Measurements from ENCODE around the gene DUSP6. TPM values are rescaled to one million over a fixed set of nuclear protein-coding genes. Genes with fewer than 3 reads are reported as not detected.
A peak's percentile ranks its signal among the peaks of the same experiment; 100 is the strongest.

DUSP6 gene
- total and polyA plus RNA-seq, 3 experiments from 2014 or later: 3.8 to 24.8 (median 23.4) TPM

DNA sequence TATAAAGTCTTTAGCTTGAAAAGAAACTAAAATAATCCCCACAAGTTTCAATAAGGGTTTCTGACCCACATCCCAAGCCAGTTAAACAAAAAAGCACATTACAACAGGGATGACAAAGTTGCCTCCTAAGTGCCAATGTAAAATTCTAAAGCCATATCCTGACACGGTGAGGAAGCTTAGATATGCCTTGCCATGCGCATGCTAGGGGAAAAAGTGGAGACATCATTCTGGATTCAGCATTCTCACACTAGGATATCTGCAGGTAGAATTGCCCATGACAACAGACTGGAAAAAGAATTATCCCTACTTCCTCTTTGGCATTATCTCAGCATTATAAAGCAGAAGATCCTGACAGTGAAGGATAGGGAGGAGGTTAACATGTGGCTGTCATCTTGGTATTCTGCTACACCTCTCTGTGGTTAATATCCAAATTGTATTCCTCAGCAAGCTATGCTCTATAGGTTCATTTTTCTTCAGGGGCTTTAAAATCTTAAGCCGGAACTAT is 4.9 kb downstream of the DUSP6 start:
- H3K9me3 Mint-ChIP-seq: no peaks in the 10 kb centered on the region
- peak overlapping the region in 5 of 7 donors; percentile 26 to 88 (median 81) for H3K4me3 Mint-ChIP-seq
- peaks cover 0 to 2% (median 0%) of the 10 kb centered on the region in 3 donors for H3K36me3 Mint-ChIP-seq
- Histone ChIP-seq H3K4me1 (ENCODE audit: insufficient read depth, low read length) (peaks cover 35% of the 10 kb centered on the region), H3K27ac (ENCODE audit: low read depth, low read length) (no peak overlapping the region), H3K9me3 (ENCODE audit: low read length) (no peaks in the 10 kb centered on the region), H3K36me3 (ENCODE audit: insufficient read depth, low read length) (no peaks in the 10 kb centered on the region), H3K27me3 (ENCODE audit: insufficient read depth, low read length, poor library complexity, severe bottlenecking) (no peaks in the 10 kb centered on the region), H3K4me3 (ENCODE audit: low read length) (no peak overlapping the region)
- H3K27me3 Mint-ChIP-seq: no peaks in the 10 kb centered on the region
- no peak overlapping the region for H3K27ac Mint-ChIP-seq
- no peak for DNase-seq
- peaks cover 52 to 67% (median 66%) of the 10 kb centered on the region in 3 donors for H3K4me1 Mint-ChIP-seq
- ChIA-PET POLR2A (interaction anchor here (0.8 kb wide), 1 partner anchor 14 kb away, joined by 13 read pairs; no protein-coding TSS in a partner anchor), CTCF (interaction anchor here (1.1 to 1.2 kb wide), 2 partner anchors 123 to 328 kb away, joined by 3 read pairs; no protein-coding TSS in a partner anchor)

GRCh38 chr12:89346741-89347324 is 5.5 kb downstream of the DUSP6 start:
- Histone ChIP-seq H3K36me3 (ENCODE audit: insufficient read depth, low read length) (no peaks in the 10 kb centered on the region), H3K9me3 (ENCODE audit: low read length) (no peaks in the 10 kb centered on the region), H3K4me1 (ENCODE audit: insufficient read depth, low read length) (peaks cover 35% of the 10 kb centered on the region), H3K27ac (ENCODE audit: low read depth, low read length) (no peak overlapping the region), H3K27me3 (ENCODE audit: insufficient read depth, low read length, poor library complexity, severe bottlenecking) (no peaks in the 10 kb centered on the region), H3K4me3 (ENCODE audit: low read length) (no peak overlapping the region)
- Mint-ChIP-seq H3K4me1 (peaks cover 46 to 64% (median 63%) of the 10 kb centered on the region in 3 donors), H3K4me3 (peak overlapping the region; percentile 80 to 92 (median 86)), H3K36me3 (peaks cover 0 to 2% (median 0%) of the 10 kb centered on the region in 3 donors), H3K27ac (peak overlapping the region; percentile 11 to 86 (median 70)), H3K27me3 (no peaks in the 10 kb centered on the region), H3K9me3 (no peaks in the 10 kb centered on the region)
- ChIA-PET POLR2A (interaction anchor here (0.8 kb wide), 1 partner anchor 14 kb away, joined by 13 read pairs; no protein-coding TSS in a partner anchor), CTCF (interaction anchor here (1.1 to 1.2 kb wide), 2 partner anchors 124 to 328 kb away, joined by 3 read pairs; no protein-coding TSS in a partner anchor)
- no peak for DNase-seq

GRCh38 chr12:89345830-89346740 is 6.2 kb downstream of the DUSP6 start:
- Histone ChIP-seq H3K36me3 (ENCODE audit: insufficient read depth, low read length) (no peaks in the 10 kb centered on the region), H3K4me3 (ENCODE audit: low read length) (no peak overlapping the region), H3K9me3 (ENCODE audit: low read length) (no peaks in the 10 kb centered on the region), H3K27me3 (ENCODE audit: insufficient read depth, low read length, poor library complexity, severe bottlenecking) (no peaks in the 10 kb centered on the region), H3K4me1 (ENCODE audit: insufficient read depth, low read length) (peaks cover 35% of the 10 kb centered on the region), H3K27ac (ENCODE audit: low read depth, low read length) (peak overlapping the region; percentile 7)
- ChIA-PET POLR2A (interaction anchor here (1.0 kb wide), 1 partner anchor 8 kb away, joined by 3 read pairs; no protein-coding TSS in a partner anchor), CTCF (interaction anchor here (1.0 to 1.2 kb wide), 4 partner anchors 30 to 327 kb away, joined by 3 to 4 read pairs (median 3); partner anchors contain the start of gene GALNT4)
- Mint-ChIP-seq H3K4me1 (peaks cover 43 to 61% (median 59%) of the 10 kb centered on the region in 3 donors), H3K27me3 (no peaks in the 10 kb centered on the region), H3K27ac (peak overlapping the region; percentile 11 to 86 (median 70)), H3K36me3 (no peaks in the 10 kb centered on the region), H3K4me3 (peak overlapping the region; percentile 80 to 92 (median 86)), H3K9me3 (no peaks in the 10 kb centered on the region)
- peak in 4 of 5 donors; percentile 7 to 62 (median 40) for DNase-seq

DNA sequence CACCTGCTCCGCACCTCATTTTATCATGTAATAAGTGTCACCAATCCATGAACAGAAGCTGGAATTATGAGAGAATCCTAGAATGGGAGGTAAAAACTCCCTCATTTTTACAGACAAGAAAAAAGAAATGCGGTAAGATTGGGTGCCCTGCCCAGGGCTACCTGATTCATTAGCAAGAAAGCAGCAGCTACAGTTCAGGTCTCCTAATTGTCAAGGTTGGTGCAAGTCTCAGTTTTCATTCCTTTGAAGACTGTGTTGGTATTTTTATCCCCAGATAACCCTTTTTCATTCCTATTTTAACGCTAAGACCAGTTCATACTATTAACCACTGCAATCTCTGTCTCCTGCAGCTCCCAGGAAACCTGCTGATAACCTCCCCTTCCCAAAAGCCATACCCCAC is 6.9 kb downstream of the DUSP6 start:
- no peaks in the 10 kb centered on the region for H3K36me3 Mint-ChIP-seq
- no peak overlapping the region for H3K27ac ChIP-seq (ENCODE audit: low read depth, low read length)
- H3K27me3 ChIP-seq (ENCODE audit: insufficient read depth, low read length, poor library complexity, severe bottlenecking): no peaks in the 10 kb centered on the region
- no peak for DNase-seq
- no peak overlapping the region for H3K27ac Mint-ChIP-seq
- peaks cover 36 to 54% (median 52%) of the 10 kb centered on the region in 3 donors for H3K4me1 Mint-ChIP-seq
- H3K9me3 Mint-ChIP-seq: no peaks in the 10 kb centered on the region
- CTCF ChIA-PET: interaction anchor here (1.0 to 1.2 kb wide), 2 partner anchors 29 to 179 kb away, joined by 3 to 4 read pairs; partner anchors contain the start of gene GALNT4
- H3K4me3 ChIP-seq (ENCODE audit: low read length): no peak overlapping the region
- no peaks in the 10 kb centered on the region for H3K27me3 Mint-ChIP-seq
- H3K4me1 ChIP-seq (ENCODE audit: insufficient read depth, low read length): peaks cover 27% of the 10 kb centered on the region
- H3K9me3 ChIP-seq (ENCODE audit: low read length): no peaks in the 10 kb centered on the region
- no peaks in the 10 kb centered on the region for H3K36me3 ChIP-seq (ENCODE audit: insufficient read depth, low read length)
- H3K4me3 Mint-ChIP-seq: peak overlapping the region in 2 of 7 donors; percentile 34 to 88
- POLR2A ChIA-PET: interaction anchor here (1.0 kb wide), 1 partner anchor 9 kb away, joined by 3 read pairs; no protein-coding TSS in a partner anchor

DNA sequence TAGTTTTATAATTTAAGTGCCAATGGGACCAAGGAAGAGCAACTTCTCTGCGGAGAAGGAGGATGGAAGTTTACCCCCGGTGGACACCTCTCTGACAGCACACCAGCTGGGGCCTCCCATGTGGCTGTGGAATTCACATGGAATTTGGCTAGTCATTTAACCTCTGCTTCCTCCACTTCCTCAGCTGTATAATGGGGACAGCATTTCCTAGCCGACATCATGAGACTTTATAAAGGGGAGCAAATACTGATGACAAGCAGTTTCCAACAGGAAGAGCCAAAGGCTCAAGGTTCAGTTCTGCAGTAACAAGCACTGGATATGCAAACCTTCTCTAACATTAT is 7.5 kb downstream of the DUSP6 start:
- H3K9me3 ChIP-seq (ENCODE audit: low read length): no peaks in the 10 kb centered on the region
- no peak overlapping the region for H3K4me3 ChIP-seq (ENCODE audit: low read length)
- ChIA-PET CTCF (no interaction called here), POLR2A (interaction anchor here (1.0 kb wide), 1 partner anchor 9 kb away, joined by 3 read pairs; no protein-coding TSS in a partner anchor)
- Mint-ChIP-seq H3K27me3 (no peaks in the 10 kb centered on the region), H3K4me1 (peaks cover 33 to 48% (median 46%) of the 10 kb centered on the region in 3 donors), H3K27ac (no peak overlapping the region), H3K4me3 (peak overlapping the region in 2 of 7 donors; percentile 23 to 42), H3K9me3 (no peaks in the 10 kb centered on the region), H3K36me3 (no peaks in the 10 kb centered on the region)
- H3K27me3 ChIP-seq (ENCODE audit: insufficient read depth, low read length, poor library complexity, severe bottlenecking): no peaks in the 10 kb centered on the region
- peaks cover 22% of the 10 kb centered on the region for H3K4me1 ChIP-seq (ENCODE audit: insufficient read depth, low read length)
- DNase-seq: no peak
- H3K36me3 ChIP-seq (ENCODE audit: insufficient read depth, low read length): no peaks in the 10 kb centered on the region
- no peak overlapping the region for H3K27ac ChIP-seq (ENCODE audit: low read depth, low read length)

GRCh38 chr12:89344043-89344861 is 8.0 kb downstream of the DUSP6 start:
- CTCF ChIA-PET: no interaction called here
- Mint-ChIP-seq H3K36me3 (no peaks in the 10 kb centered on the region), H3K27me3 (no peaks in the 10 kb centered on the region), H3K4me1 (peaks cover 33 to 43% (median 41%) of the 10 kb centered on the region in 3 donors), H3K27ac (no peak overlapping the region), H3K4me3 (peak overlapping the region in 2 of 7 donors; percentile 23 to 42), H3K9me3 (no peaks in the 10 kb centered on the region)
- no peak overlapping the region for H3K4me3 ChIP-seq (ENCODE audit: low read length)
- DNase-seq: no peak
- POLR2A ChIA-PET: no interaction called here
- H3K27me3 ChIP-seq (ENCODE audit: insufficient read depth, low read length, poor library complexity, severe bottlenecking): no peaks in the 10 kb centered on the region
- H3K9me3 ChIP-seq (ENCODE audit: low read length): no peaks in the 10 kb centered on the region
- H3K4me1 ChIP-seq (ENCODE audit: insufficient read depth, low read length): peaks cover 22% of the 10 kb centered on the region
- no peak overlapping the region for H3K27ac ChIP-seq (ENCODE audit: low read depth, low read length)
- H3K36me3 ChIP-seq (ENCODE audit: insufficient read depth, low read length): no peaks in the 10 kb centered on the region

GRCh38 chr12:89343127-89343526 is 9.2 kb downstream of the DUSP6 start:
- Mint-ChIP-seq H3K27ac (no peak overlapping the region), H3K27me3 (no peaks in the 10 kb centered on the region), H3K9me3 (no peaks in the 10 kb centered on the region), H3K36me3 (no peaks in the 10 kb centered on the region), H3K4me3 (no peak overlapping the region), H3K4me1 (peaks cover 30 to 32% (median 30%) of the 10 kb centered on the region in 3 donors)
- H3K4me3 ChIP-seq (ENCODE audit: low read length): no peak overlapping the region
- no peak overlapping the region for H3K27ac ChIP-seq (ENCODE audit: low read depth, low read length)
- no peaks in the 10 kb centered on the region for H3K27me3 ChIP-seq (ENCODE audit: insufficient read depth, low read length, poor library complexity, severe bottlenecking)
- H3K36me3 ChIP-seq (ENCODE audit: insufficient read depth, low read length): no peaks in the 10 kb centered on the region
- H3K4me1 ChIP-seq (ENCODE audit: insufficient read depth, low read length): peaks cover 22% of the 10 kb centered on the region
- DNase-seq: no peak
- ChIA-PET CTCF (no interaction called here), POLR2A (no interaction called here)
- no peaks in the 10 kb centered on the region for H3K9me3 ChIP-seq (ENCODE audit: low read length)

Measured in CD8-positive, alpha-beta memory T cell (primary cell).